Inflammatory macrophage treated with lipopolysaccharide for 1 hour (primary cell): ENCODE data around the gene FAM118B.
A peak's percentile ranks its signal among the peaks of the same experiment; 100 is the strongest.
"Not testable (repeated sequence)": the region's sequence is repeated elsewhere in the genome, so short reads cannot be mapped to it uniquely, and the experiment has no call there.

ENCODE experiments used
- DNase-seq, 2 donors: peaks; one replicate each; pipeline ENCODE4 v3.0.0-alpha.2; 2020 to 2022

The FAM118B gene

DNA sequence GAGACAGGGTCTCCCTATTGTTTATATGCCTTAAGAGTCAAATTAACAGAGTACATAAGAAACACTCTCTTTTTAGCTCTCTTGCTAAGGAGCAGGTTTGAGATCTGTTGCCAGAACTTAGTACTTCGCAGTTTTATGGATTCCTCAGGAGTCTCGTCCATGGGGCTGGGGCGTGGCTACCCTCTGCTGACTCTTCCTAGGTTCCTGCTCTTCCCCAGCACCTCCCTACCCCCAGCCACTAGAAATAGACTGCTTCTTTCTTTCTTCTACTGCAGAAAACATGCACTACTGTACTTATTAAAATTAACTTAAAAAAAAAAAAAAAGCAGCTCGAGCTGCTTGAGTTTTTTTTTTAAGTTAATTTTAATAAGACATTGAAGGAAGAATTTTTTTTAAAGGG lies 8.0 kb downstream of the FAM118B start:
- no peak for DNase-seq

- no peak for DNase-seq
These were observed 13.2 kb downstream of the FAM118B start for GRCh38 chr11:126224647-126225294.

DNA sequence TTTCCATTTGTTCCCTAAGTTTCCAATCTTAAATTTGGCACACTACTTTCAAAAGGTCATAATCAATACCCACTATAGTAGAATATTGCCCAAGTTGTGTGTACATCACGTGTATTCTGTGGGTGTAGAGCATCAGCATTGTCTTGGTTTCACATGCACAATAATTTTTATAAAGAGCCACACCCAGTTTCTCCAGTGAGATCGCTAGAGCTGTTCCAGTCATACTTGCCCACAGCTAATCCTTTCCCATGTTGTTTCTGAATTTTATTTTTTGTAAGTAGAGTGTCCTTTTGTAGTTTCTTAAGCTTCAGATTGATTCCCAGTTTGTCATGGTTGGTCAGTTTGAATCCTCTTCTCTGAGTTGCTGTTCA lies 13.7 kb downstream of the FAM118B start:
- no peak for DNase-seq

DNA sequence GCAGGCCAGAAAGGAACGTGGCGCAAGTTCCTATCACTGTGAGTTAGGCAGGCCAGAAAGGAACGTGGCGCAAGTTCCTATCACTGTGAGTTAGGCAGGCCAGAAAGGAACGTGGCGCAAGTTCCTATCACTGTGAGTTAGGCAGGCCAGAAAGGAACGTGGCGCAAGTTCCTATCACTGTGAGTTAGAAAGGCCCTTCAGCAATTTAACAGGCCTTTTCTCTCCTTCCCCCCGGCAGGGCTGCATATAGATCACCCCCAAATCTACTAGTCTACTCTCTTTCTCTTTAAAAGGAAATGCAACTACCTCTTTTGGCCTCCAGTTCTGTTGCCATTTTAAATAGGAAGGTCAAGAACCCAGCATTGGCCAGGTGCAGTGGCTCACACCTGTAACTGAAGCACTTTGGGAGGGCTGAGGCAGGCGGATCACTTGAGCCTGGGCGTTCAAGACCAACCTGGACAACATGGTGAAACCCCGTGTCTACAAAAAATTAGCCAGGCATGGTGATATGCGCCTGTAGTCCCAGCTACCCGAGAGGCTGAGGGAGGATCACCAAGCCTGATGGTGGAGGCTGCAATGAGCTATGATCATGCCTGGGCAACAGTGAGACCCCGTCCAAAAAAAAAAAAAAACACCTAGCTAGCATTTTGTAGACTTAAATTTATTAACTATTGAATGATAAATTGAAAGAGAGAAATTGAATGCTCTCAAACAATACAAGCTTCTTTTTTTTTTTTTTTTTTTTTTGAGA lies 14.9 kb downstream of the FAM118B start:
- DNase-seq, result no peak

- no peak for DNase-seq
These were observed 18.4 kb downstream of the FAM118B start for GRCh38 chr11:126229858-126230540.

- DNase-seq, result no peak
These were observed 20.3 kb downstream of the FAM118B start for GRCh38 chr11:126231725-126232459.

DNA sequence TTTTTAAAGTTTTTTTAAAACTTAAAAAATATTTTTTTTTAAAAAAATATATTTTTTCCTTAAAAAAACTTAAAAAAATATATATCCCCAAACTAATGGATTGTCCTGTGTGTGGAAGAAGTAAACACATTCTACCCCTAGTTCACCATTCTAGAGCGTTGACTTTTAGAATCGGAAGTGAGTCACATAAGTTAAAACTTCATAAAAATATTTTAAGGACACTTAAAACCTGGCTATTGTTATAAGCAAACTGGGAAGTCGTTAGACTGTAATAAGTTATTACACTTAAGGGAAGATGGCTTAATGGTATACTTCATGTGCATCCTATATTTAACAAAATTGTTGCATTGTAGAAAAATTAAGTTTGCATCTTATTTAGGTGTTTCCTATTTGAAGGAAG lies 21.1 kb downstream of the FAM118B start:
- DNase-seq, result no peak

GRCh38 chr11:126233391-126233790 lies 21.8 kb downstream of the FAM118B start:
- DNase-seq, result no peak

GRCh38 chr11:126246636-126247035 lies 35.1 kb downstream of the FAM118B start:
- DNase-seq, result no peak

- DNase-seq, result no peak
These were observed 41.7 kb downstream of the FAM118B start for GRCh38 chr11:126253265-126253664.

GRCh38 chr11:126254819-126255218 lies 43.2 kb downstream of the FAM118B start:
- no peak for DNase-seq

DNA sequence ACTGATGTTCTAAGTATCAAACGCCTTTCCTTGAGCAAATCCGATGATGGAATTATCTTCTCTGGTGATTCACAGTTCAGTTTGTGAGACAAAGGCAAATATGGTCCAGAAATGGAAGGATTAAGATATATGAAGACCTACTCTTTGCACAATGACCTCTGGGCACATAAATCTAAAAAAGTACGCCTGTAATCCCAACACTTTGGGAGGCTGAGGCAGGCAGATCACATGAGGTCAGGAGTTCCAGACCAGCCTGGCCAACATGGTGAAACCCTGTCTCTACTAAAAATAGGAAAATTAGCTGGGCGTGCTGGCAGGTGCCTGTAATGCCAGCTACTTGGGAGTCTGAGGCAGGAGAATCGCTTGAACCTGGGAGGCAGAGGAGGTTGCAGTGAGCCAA lies 43.9 kb downstream of the FAM118B start:
- DNase-seq, result not testable (repeated sequence)

GRCh38 chr11:126256216-126256615 lies 44.6 kb downstream of the FAM118B start:
- no peak for DNase-seq

DNA sequence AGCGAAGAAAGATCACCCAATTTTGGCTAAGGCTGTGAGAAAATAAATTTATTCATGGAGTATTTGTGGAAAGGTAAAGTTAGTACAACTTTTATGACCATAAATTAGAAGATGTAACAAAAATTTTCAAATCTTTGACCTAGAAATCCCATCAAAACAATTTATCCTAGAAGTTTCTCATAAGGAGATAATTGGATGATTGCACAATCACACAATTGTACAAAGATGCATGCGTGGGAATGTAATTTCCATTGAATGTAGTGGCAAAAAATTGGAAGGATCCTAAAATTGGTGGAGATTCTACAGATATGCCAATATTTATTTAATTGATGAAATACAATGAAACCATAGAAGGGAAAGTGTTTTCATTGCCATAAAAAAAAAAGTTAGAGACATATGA lies 45.6 kb downstream of the FAM118B start:
- DNase-seq, result no peak

- DNase-seq, result no peak
These were observed 46.2 kb downstream of the FAM118B start for GRCh38 chr11:126257764-126258163.

- no peak for DNase-seq
These were observed 50.6 kb downstream of the FAM118B start for GRCh38 chr11:126262216-126262615.

GRCh38 chr11:126263489-126263888 lies 51.9 kb downstream of the FAM118B start:
- DNase-seq, result no peak

DNA sequence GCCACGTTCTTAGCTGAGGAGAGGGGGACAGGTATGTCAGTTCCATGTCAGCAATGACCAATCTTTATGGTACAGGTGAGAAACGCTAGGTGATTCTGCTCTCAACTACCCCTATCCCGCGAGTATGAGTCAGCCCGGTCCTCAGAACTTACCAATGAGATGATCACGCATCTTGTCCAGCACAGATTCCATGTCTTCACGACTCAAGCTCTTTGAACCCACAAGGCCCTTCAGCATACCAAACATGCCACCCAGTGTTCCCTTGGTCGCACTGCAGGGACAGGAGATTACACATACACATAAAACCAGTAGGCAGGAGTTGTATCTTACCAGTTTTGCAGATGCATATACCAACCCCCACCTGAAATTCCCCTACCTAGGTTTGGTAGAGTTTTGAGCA lies 54.2 kb downstream of the FAM118B start:
- DNase-seq, result no peak

- no peak for DNase-seq
These were observed 56.1 kb downstream of the FAM118B start for GRCh38 chr11:126267650-126268049.

GRCh38 chr11:126268361-126268707 lies 56.8 kb downstream of the FAM118B start:
- DNase-seq, result peak in 1 of 2 donors; percentile 6

GRCh38 chr11:126268708-126269579 lies 57.4 kb downstream of the FAM118B start, which contains the start of the genes FOXRED1 and SRPRA:
FOXRED1 (plus strand) TSS chr11:126269154; CDS start chr11:126269207, 53 bp downstream.
SRPRA (minus strand) TSS chr11:126268895; CDS start chr11:126268804, 91 bp downstream.
- DNase-seq, result peak; percentile 99

- DNase-seq, result no peak
These were observed 65.7 kb downstream of the FAM118B start for GRCh38 chr11:126277322-126277721.
